GM23338 (cell line): ENCODE results near the gene SH3RF3. TPM values are rescaled to one million over a fixed set of nuclear protein-coding genes. Genes with fewer than 3 reads are reported as not detected.

Experiments used
- CREB1 ChIP-seq: fragments of 250-450 bp; sonication (Bioruptor Pico); IDR thresholded peaks from 2 replicates; pipeline ENCODE4 v1.5.0; 2020; ENCODE audit warnings: low read depth, mild to moderate bottlenecking, moderate library complexity
- EZH2phosphoT487 ChIP-seq: fragments of 200-600 bp; sonication (generic); IDR thresholded peaks from one replicate; pipeline ENCODE4 v1.8.1; 2018; ENCODE audit warnings: antibody characterized with exemption; ENCODE audit not compliant: unreplicated experiment
- STAT1 ChIP-seq: IDR thresholded peaks from one replicate; pipeline ENCODE4 v1.6.1; 2016; ENCODE audit warnings: antibody characterized with exemption; ENCODE audit not compliant: unreplicated experiment
- polyA plus RNA-seq: library from polyadenylated mRNA; unstranded; fragments of >200 nt; fragmentation: Nextera tagmentation; extraction: Ambion mirVana; gene quantifications from 2 replicates; pipeline ENCODE4 v1.2.1, GENCODE V29; 2016
- total RNA-seq: library from RNA; depleted of rRNA; stranded (reverse); fragments of >200 nt; shearing (Covaris generic); gene quantifications from 2 replicates; pipeline ENCODE4 v1.2.3, GENCODE V29; 2014
- TF ChIP-seq, protein P1 (sequence below): fragments of 250-450 bp; sonication (Bioruptor Pico); IDR thresholded peaks from 2 replicates; pipeline ENCODE4 v1.5.0; 2020; ENCODE audit warnings: mild to moderate bottlenecking, moderate library complexity
- TF ChIP-seq, protein P2 (sequence below), 2 experiments: fragments of 200-600 bp in 1 of 2; sonication (generic) in 1 of 2; conservative IDR thresholded peaks; 2 replicates each; pipeline versions ENCODE4 v1.5.1 to v1.6.1; 2016 to 2017; ENCODE audit warnings: antibody characterized with exemption in 2 of 2, low read depth in 2 of 2, mild to moderate bottlenecking in 2 of 2, moderate library complexity in 1 of 2

The SH3RF3 gene
- total and polyA plus RNA-seq, 2 experiments from 2014 or later: 0.11 to 0.63 TPM

DNA sequence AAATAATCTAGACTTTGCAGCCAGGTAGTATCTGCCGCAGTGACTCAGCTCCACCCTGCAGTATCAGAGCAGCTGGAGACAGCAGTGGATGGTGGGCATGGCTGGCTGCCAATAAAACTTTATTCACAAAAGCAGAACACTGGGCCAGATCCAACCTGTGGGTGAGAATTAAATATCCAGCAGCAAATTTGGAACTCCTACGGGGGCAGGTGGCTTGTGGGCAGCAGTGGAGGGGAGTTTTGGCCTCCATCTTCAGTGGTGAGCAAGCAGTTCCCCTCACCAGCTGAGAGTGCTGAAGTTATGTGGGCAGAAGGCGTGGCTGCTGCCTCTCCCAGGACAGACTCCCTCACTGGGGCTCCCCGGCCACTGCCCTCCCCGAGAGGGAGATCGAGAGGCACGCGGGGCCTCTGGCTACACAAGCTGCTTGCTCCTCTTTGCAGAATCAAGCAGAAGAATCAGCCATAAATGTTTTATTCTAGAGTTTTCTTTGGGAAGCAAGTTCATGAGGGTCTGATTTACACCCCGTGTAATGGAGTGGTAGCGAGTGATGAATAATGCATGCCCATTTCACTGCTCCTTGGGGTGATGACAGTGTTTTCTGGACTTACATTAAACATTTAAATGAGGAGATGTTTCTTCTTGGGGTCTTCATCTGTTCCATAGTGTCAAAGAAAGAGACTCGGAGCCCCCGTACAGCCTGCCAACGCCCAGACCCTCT is 280.5 kb downstream of the SH3RF3 start (continued):
- TF ChIP-seq, protein P1, sequence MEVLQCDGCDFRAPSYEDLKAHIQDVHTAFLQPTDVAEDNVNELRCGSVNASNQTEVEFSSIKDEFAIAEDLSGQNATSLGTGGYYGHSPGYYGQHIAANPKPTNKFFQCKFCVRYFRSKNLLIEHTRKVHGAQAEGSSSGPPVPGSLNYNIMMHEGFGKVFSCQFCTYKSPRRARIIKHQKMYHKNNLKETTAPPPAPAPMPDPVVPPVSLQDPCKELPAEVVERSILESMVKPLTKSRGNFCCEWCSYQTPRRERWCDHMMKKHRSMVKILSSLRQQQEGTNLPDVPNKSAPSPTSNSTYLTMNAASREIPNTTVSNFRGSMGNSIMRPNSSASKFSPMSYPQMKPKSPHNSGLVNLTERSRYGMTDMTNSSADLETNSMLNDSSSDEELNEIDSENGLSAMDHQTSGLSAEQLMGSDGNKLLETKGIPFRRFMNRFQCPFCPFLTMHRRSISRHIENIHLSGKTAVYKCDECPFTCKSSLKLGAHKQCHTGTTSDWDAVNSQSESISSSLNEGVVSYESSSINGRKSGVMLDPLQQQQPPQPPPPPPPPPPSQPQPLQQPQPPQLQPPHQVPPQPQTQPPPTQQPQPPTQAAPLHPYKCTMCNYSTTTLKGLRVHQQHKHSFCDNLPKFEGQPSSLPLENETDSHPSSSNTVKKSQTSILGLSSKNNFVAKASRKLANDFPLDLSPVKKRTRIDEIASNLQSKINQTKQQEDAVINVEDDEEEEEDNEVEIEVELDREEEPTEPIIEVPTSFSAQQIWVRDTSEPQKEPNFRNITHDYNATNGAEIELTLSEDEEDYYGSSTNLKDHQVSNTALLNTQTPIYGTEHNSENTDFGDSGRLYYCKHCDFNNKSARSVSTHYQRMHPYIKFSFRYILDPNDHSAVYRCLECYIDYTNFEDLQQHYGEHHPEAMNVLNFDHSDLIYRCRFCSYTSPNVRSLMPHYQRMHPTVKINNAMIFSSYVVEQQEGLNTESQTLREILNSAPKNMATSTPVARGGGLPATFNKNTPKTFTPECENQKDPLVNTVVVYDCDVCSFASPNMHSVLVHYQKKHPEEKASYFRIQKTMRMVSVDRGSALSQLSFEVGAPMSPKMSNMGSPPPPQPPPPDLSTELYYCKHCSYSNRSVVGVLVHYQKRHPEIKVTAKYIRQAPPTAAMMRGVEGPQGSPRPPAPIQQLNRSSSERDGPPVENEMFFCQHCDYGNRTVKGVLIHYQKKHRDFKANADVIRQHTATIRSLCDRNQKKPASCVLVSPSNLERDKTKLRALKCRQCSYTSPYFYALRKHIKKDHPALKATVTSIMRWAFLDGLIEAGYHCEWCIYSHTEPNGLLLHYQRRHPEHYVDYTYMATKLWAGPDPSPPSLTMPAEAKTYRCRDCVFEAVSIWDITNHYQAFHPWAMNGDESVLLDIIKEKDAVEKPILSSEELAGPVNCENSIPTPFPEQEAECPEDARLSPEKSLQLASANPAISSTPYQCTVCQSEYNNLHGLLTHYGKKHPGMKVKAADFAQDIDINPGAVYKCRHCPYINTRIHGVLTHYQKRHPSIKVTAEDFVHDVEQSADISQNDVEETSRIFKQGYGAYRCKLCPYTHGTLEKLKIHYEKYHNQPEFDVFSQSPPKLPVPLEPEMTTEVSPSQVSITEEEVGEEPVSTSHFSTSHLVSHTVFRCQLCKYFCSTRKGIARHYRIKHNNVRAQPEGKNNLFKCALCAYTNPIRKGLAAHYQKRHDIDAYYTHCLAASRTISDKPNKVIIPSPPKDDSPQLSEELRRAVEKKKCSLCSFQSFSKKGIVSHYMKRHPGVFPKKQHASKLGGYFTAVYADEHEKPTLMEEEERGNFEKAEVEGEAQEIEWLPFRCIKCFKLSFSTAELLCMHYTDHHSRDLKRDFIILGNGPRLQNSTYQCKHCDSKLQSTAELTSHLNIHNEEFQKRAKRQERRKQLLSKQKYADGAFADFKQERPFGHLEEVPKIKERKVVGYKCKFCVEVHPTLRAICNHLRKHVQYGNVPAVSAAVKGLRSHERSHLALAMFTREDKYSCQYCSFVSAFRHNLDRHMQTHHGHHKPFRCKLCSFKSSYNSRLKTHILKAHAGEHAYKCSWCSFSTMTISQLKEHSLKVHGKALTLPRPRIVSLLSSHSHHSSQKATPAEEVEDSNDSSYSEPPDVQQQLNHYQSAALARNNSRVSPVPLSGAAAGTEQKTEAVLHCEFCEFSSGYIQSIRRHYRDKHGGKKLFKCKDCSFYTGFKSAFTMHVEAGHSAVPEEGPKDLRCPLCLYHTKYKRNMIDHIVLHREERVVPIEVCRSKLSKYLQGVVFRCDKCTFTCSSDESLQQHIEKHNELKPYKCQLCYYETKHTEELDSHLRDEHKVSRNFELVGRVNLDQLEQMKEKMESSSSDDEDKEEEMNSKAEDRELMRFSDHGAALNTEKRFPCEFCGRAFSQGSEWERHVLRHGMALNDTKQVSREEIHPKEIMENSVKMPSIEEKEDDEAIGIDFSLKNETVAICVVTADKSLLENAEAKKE (CRISPR knock-in tag): no peak
- TF ChIP-seq STAT1 (no peak), EZH2phosphoT487 (no peak), CREB1 (CRISPR knock-in tag) (no peak)
- TF ChIP-seq, protein P2, sequence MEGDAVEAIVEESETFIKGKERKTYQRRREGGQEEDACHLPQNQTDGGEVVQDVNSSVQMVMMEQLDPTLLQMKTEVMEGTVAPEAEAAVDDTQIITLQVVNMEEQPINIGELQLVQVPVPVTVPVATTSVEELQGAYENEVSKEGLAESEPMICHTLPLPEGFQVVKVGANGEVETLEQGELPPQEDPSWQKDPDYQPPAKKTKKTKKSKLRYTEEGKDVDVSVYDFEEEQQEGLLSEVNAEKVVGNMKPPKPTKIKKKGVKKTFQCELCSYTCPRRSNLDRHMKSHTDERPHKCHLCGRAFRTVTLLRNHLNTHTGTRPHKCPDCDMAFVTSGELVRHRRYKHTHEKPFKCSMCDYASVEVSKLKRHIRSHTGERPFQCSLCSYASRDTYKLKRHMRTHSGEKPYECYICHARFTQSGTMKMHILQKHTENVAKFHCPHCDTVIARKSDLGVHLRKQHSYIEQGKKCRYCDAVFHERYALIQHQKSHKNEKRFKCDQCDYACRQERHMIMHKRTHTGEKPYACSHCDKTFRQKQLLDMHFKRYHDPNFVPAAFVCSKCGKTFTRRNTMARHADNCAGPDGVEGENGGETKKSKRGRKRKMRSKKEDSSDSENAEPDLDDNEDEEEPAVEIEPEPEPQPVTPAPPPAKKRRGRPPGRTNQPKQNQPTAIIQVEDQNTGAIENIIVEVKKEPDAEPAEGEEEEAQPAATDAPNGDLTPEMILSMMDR (conservative IDR thresholded peaks at IDR 0.05; ENCODE audit: low read depth in 2 of 2): no peak
